ENCODE measurements around the gene HOOK1.
"Not testable (repeated sequence)": the region's sequence is repeated elsewhere in the genome, so short reads cannot be mapped to it uniquely, and the experiment has no call there.

The HOOK1 gene

GRCh38 chr1:59908682-59909081 is 93.9 kb downstream of the HOOK1 start:
- Histone ChIP-seq H3F3A (ENCODE audit: control insufficient read depth, insufficient read depth) (no peaks in the 10 kb centered on the region), H3K79me2 (ENCODE audit: control insufficient read depth, low read length) (no peaks in the 10 kb centered on the region), H3K4me3 (ENCODE audit: low read length) (no peak overlapping the region), H3K9me3 (ENCODE audit: control insufficient read depth, insufficient read depth, low read length) (no peaks in the 10 kb centered on the region), H3K4me2 (ENCODE audit: low read length) (no peak overlapping the region), H3K36me3 (ENCODE audit: control insufficient read depth, low read length) (no peaks in the 10 kb centered on the region), H3K27ac (ENCODE audit: low read depth, low read length) (no peak overlapping the region), H4K20me1 (ENCODE audit: control insufficient read depth, insufficient read depth, low read depth, low read length) (no peaks in the 10 kb centered on the region), H3K27me3 (ENCODE audit: control insufficient read depth, low read length) (no peaks in the 10 kb centered on the region), H3K9me2 (replicated peaks; ENCODE audit: control insufficient read depth, low read length) (no peaks in the 10 kb centered on the region), H3K4me1 (ENCODE audit: control insufficient read depth, low read length) (no peaks in the 10 kb centered on the region)
- TF ChIP-seq EZH2phosphoT487 (IDR thresholded peaks at IDR 0.05; ENCODE audit: borderline replicate concordance, low read length) = no peak
- no peak for TF ChIP-seq CTCF (IDR thresholded peaks at IDR 0.05; ENCODE audit: low read depth, low read length, poor library complexity, severe bottlenecking)

- not testable (repeated sequence) for H3K9me2 ChIP-seq (replicated peaks; ENCODE audit: control insufficient read depth, low read length); H3K4me1 ChIP-seq (ENCODE audit: control insufficient read depth, low read length); H3K79me2 ChIP-seq (ENCODE audit: control insufficient read depth, low read length); H3K27ac ChIP-seq (ENCODE audit: low read depth, low read length); H3K27me3 ChIP-seq (ENCODE audit: control insufficient read depth, low read length); H3K4me3 ChIP-seq (ENCODE audit: low read length); H3K36me3 ChIP-seq (ENCODE audit: control insufficient read depth, low read length); H3F3A ChIP-seq (ENCODE audit: control insufficient read depth, insufficient read depth); H3K9me3 ChIP-seq (ENCODE audit: control insufficient read depth, insufficient read depth, low read length); H3K4me2 ChIP-seq (ENCODE audit: low read length); H4K20me1 ChIP-seq (ENCODE audit: control insufficient read depth, insufficient read depth, low read depth, low read length)
Measured at GRCh38 chr1:59914791-59915286, 100.1 kb downstream of the HOOK1 start.

- no peak overlapping the region for H3K4me3 ChIP-seq (ENCODE audit: low read length)
- no peaks in the 10 kb centered on the region for H4K20me1 ChIP-seq (ENCODE audit: control insufficient read depth, insufficient read depth, low read depth, low read length)
- no peaks in the 10 kb centered on the region for H3K9me3 ChIP-seq (ENCODE audit: control insufficient read depth, insufficient read depth, low read length)
- H3K4me2 ChIP-seq (ENCODE audit: low read length) = no peak overlapping the region
- no peaks in the 10 kb centered on the region for H3K36me3 ChIP-seq (ENCODE audit: control insufficient read depth, low read length)
- TF ChIP-seq EZH2phosphoT487 (IDR thresholded peaks at IDR 0.05; ENCODE audit: borderline replicate concordance, low read length) (no peak), CTCF (IDR thresholded peaks at IDR 0.05; ENCODE audit: low read depth, low read length, poor library complexity, severe bottlenecking) (no peak)
- H3K79me2 ChIP-seq (ENCODE audit: control insufficient read depth, low read length) = no peaks in the 10 kb centered on the region
- H3F3A ChIP-seq (ENCODE audit: control insufficient read depth, insufficient read depth) = no peaks in the 10 kb centered on the region
- H3K9me2 ChIP-seq (replicated peaks; ENCODE audit: control insufficient read depth, low read length) = no peaks in the 10 kb centered on the region
- no peak overlapping the region for H3K27ac ChIP-seq (ENCODE audit: low read depth, low read length)
- no peaks in the 10 kb centered on the region for H3K27me3 ChIP-seq (ENCODE audit: control insufficient read depth, low read length)
- no peaks in the 10 kb centered on the region for H3K4me1 ChIP-seq (ENCODE audit: control insufficient read depth, low read length)
Measured at GRCh38 chr1:59915516-59915915, 100.8 kb downstream of the HOOK1 start.

- Histone ChIP-seq H3K4me1 (ENCODE audit: control insufficient read depth, low read length) (no peaks in the 10 kb centered on the region), H3K27ac (ENCODE audit: low read depth, low read length) (no peak overlapping the region), H3K9me3 (ENCODE audit: control insufficient read depth, insufficient read depth, low read length) (no peaks in the 10 kb centered on the region), H3K79me2 (ENCODE audit: control insufficient read depth, low read length) (no peaks in the 10 kb centered on the region), H3F3A (ENCODE audit: control insufficient read depth, insufficient read depth) (no peaks in the 10 kb centered on the region), H3K9me2 (replicated peaks; ENCODE audit: control insufficient read depth, low read length) (no peaks in the 10 kb centered on the region), H3K4me2 (ENCODE audit: low read length) (no peak overlapping the region), H3K27me3 (ENCODE audit: control insufficient read depth, low read length) (no peaks in the 10 kb centered on the region), H3K4me3 (ENCODE audit: low read length) (no peak overlapping the region), H3K36me3 (ENCODE audit: control insufficient read depth, low read length) (no peaks in the 10 kb centered on the region), H4K20me1 (ENCODE audit: control insufficient read depth, insufficient read depth, low read depth, low read length) (no peaks in the 10 kb centered on the region)
- TF ChIP-seq CTCF (IDR thresholded peaks at IDR 0.05; ENCODE audit: low read depth, low read length, poor library complexity, severe bottlenecking) = no peak
- no peak for TF ChIP-seq EZH2phosphoT487 (IDR thresholded peaks at IDR 0.05; ENCODE audit: borderline replicate concordance, low read length)
Measured at GRCh38 chr1:59917026-59917784, 102.5 kb downstream of the HOOK1 start.
